Measurements from ENCODE around the gene PLCL1.

Gene PLCL1

GRCh38 chr2:197804049-197804757 lies at the start of gene PLCL1:
PLCL1 (plus strand) TSS chr2:197804593.
- DNase-seq (ENCODE audit: low spot score), result peak; percentile 99

DNA sequence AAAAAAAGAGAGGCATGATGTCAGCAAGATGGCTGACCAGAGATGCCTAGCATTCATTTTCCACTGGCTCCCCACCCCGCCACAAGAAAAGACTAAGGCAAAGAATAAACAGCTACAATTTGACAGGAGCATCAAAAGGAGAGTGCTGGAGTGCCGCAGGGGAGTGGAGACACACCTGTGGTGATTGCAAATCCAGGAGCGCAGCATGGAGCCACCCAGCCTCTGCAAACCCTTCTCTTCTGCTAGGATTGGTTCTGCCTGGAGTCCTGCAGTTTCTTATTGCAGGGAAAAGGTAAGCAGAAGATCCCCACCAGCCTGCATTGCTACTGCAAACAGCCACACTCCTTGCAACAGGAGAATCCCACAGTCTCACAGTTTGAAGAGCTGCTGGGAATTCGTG lies 45.4 kb upstream of the PLCL1 start:
- no peak for DNase-seq (ENCODE audit: low spot score)

- no peak for DNase-seq (ENCODE audit: low spot score)
Observed at GRCh38 chr2:197759625-197760292, 44.6 kb upstream of the PLCL1 start.

DNA sequence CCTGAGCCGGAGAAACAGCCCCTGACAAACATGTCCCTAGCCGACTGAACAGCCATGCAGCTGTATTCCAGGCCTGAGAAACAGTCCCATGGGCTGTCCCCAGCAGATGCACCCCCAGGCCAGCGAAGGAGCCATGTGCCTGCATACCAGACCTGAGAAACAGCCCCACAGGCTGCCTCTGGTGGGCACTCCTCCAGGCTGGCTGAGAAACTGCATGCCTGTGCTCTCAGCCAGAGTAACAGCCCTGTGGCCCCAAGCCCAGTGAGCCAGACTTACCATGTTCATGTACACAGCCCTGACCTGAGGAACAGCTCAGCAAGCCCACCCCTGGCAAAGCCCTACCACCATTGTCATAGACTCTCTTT lies 44.1 kb upstream of the PLCL1 start:
- no peak for DNase-seq (ENCODE audit: low spot score)

- peak; percentile 73 for DNase-seq (ENCODE audit: low spot score)
Observed at GRCh38 chr2:197777823-197778407, 26.5 kb upstream of the PLCL1 start.

- DNase-seq (ENCODE audit: low spot score), result no peak
Observed at GRCh38 chr2:197779261-197779660, 25.1 kb upstream of the PLCL1 start.

- DNase-seq (ENCODE audit: low spot score), result no peak
Observed at GRCh38 chr2:197782126-197782525, 22.3 kb upstream of the PLCL1 start.

DNA sequence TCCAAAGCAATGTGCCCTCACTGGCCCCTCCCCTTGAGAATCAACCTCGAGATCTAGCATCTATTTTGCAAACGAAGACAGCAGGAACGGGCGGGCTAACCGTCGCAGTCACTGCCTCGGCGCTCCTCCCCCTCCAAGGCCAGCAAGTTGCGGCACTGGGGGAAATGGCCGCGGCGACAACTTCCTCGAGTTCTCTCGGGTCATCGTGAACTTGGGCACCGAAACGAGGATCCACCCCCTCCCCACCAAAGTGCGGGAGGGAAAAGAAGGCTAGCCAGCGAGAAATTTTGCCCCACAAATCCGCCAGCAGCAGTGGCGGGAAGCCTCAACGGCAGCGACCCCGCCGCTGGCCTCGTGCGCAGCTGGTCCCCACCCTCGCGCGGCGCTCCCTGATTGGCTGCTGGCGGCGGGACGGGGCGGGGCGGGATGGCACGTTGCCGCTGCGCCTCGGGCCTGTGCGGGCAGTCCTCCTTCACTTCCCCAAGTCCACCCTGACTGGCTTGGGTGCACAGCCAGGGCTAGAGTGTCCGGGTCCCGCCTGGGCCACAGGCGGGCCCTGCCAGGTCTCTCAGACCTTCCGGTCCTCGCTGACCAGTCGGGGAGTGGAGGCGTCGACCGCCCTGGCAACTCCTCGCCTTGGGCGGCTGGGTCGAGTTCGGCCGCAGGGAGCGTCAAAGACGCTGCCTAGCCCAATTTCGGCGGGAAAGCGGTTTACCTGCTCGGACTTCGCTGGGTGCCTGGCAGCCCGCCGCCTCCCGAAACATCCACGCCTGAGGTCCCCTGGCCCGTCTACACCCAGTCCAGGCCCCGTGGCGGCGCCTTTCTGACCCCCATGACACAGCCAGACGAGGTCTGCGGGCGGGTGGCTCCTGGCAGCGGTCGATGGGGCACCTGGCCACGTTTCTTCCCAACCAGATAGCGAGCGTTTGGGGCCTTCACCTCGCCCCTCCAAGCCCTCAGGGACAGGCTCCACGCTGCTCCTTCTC lies 19.1 kb upstream of the PLCL1 start, which contains the start of gene BOLL:
BOLL (minus strand) TSS at position 364 of the 986 bp plus-strand sequence. CDS start 3,469 bp downstream, outside the sequence.
- DNase-seq (ENCODE audit: low spot score), result no peak

DNA sequence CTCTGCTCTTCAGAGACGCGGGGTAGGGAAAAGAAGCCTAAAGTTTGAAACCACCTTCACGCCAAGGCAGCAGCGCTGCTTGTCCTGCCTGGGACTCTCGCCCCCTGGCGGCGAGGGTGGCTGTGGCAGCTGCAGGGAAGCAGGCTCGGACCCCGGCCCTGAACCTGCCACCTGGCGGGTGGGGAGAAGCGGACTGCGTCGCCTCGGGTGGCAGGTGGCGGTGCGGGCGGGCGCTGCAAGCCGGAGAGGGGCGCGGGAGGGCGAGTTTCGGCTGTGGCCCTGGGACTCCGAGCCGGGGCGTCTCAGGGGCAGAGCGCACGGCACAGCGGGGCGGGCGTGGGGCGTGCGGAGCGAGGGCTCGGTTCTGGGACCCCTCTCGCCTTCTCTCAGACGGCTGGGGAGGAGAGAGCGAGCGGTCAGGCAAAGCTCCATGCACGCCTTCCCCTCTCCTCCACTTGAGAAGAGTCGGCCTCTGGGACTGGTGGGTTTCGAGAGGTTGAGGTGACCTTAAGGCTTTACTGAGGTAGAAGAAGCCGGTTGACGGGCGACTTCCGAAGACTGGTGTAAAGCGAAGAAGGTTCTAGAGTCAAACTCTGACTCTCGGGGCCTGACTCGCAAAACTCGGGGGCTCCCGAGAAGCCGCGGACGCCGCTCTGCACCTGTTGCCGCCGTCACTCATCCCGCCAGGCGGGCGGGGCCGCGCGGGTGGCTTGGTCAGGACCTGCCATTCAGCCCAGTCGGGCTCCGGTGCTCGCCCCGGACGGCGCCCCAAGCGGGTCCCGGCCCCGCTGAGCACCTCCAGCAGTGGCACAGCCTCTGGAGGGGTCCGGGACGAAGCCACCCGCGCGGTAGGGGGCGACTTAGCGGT lies 18.1 kb upstream of the PLCL1 start:
- DNase-seq (ENCODE audit: low spot score), result no peak

DNA sequence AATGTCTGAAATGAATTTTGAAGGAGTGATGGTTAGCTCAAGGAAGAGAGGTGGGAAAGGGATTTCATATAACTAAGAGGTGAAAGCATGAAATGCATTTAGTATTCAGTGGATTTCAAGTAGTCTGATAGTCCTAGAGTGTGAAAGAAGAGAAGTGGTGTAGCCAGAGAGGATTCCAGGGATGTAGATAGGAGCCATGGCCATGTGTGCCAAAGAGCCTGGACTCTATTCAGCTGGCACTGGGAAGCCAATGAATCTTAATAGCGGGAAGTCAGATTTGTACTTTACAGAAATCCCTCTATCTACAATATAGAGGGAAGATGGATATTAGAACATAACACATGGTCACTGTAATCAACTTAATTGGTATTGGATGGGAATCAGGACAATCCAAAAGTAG lies 10.9 kb upstream of the PLCL1 start:
- no peak for DNase-seq (ENCODE audit: low spot score)

DNA sequence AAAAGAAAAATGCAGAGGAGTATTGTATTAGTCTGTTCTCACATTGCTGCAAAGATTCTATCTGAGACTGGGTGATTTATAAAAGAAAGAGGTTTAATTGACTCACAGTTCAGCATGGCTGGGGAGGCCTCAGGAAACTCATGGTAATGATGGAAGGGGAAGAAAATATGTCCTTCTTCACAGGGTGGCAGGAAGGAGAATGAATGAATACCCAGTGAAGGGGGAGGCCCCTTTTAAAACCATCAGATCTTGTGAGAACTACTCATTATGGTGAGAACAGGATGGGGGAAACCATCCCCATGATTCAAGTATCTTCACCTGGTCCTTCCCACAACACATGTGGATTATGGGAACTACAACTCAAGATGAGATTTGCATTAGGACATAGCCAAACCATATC lies 9.1 kb upstream of the PLCL1 start:
- DNase-seq (ENCODE audit: low spot score), result no peak

DNA sequence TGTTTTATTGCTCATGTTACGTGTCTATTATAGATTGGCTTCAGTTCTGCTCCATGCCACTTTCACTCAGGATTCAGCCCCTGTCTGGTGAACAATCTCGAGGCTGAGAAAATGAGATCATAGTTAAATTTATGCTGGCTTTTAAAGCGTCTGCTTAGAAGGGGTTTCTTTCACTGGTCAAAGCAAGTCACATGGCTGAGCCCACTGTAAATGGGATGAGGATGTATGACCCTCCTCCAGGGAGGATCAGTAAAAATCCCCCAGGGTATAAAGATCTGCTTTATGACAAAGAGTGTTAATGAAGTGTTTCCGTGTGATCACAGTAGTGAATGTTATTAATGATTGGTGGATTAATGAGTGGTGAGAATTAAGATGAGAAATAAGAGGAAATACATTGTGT lies 6.2 kb upstream of the PLCL1 start:
- DNase-seq (ENCODE audit: low spot score), result no peak

- DNase-seq (ENCODE audit: low spot score), result no peak
Observed at GRCh38 chr2:197799068-197799467, 5.3 kb upstream of the PLCL1 start.

DNA sequence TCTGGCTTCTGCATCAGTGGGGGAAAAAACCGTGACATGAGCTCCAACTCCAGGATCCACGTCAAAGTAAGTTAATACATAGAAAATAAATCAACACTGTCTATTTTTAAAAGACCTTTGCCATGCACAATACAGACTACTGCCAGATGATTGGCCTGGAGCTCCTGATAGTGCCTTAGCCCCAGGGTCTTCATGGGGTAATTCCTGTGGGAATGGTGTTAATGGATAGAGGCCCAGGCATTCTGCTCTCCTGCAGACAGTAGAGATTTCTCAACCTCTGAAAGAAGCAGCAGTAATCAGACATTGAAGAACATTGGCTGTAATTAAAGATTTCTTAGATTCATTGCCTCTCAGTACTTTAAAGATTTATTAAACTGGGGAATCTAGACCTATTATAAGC lies 4.3 kb upstream of the PLCL1 start:
- DNase-seq (ENCODE audit: low spot score), result no peak

DNA sequence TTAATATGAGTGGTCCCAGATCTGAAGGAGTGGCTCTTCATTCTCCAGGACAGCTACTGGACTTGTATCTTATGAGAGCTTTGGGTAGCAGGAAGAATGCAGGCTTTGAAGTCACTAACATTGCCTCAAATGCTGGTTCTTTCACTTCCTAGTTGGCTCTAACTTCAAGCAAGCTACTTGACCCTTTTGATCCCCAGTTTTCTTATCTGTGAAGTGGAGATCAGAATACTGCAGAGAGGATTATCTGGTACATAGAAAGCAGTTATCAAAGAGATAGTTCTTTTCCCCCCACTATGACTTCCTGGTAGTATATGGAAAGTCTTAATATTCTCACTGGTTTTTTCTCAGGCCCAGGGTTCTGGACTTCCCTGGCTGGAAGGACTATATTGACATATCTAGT lies 3.4 kb upstream of the PLCL1 start:
- DNase-seq (ENCODE audit: low spot score), result no peak

DNA sequence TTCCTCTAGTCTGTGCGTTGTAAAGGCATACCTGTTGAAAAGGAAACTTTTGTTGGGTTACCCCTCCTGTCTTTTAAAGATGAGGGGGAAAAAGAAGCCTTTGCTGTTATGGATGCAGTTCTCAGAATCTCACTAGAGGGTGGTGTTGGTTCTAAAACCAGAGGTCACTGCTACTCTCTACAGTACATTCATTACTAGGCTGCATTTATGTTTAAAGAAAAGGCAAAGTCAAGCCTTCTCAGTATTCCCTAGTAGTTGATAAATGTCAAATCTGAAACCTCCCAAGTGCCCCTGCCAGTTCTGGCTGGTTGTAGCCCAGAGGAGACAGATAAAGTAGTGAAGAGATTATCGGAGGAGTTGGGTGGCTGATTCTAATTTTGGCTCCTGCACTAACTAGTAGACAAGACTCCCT lies 1.4 kb upstream of the PLCL1 start:
- DNase-seq (ENCODE audit: low spot score), result peak; percentile 89

DNA sequence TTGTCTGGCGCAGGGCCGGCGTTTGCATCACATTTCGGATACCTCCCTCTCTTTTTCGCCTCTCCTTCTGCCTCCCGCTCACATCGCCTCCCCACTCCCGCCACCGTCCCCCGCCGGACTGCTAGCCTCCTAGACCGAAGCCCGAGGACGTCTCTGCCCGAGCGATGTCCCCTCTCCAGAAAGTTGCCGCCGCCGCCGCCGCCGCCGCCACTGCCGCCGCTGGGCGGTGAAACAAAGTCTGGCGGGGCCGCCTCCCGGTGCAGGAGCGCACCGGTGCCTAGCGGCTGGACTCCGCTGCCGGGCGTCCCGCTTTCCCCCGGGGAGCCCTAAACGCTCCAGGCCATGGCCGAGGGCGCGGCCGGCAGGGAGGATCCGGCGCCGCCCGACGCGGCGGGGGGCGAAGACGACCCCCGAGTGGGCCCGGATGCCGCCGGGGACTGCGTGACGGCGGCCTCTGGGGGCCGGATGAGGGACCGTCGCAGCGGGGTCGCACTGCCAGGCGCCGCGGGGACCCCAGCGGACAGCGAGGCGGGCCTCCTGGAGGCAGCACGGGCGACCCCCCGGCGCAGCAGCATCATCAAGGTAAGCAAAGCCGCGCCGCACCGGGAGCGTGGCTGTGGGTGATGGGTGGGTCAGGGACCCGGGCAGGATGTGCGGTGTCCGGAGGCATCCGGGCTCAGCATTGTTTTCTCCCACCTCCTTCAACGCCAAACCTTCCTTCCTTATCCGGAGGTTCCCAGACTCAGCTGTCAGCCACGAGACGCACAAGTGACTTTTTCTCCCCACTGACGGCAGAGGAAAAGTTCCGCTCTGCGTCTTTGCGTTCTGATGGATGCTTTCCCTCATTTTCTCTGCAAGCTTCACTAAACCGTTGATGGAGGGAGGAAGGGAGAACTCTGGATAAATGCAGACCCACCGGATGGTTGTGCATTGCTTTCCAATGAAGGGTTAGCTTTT lies 643 bp downstream of the PLCL1 start:
- DNase-seq (ENCODE audit: low spot score), result no peak

- peak; percentile 58 for DNase-seq (ENCODE audit: low spot score)
Observed at GRCh38 chr2:197805715-197806633, 1.6 kb downstream of the PLCL1 start.

DNA sequence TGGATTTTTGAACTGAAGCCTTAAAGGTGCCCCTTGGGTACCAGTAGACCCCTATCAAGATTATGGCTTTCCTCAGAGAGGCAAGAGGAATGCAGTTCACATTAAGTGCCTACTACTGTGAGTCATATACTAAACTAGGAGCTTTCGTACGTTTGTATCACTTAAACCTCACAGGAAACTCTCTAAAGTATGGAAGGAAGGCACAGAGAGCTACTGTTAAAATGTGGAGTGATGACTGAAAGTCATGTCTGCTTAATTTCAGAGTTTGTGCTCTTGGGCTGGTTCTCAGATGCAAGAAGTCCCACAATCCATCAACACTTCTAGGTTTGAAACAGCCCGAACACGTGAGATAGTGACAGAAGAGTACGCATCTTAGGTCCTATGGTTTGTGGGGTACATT lies 4.7 kb downstream of the PLCL1 start:
- DNase-seq (ENCODE audit: low spot score), result no peak

All from pons (tissue), 1 donor.